Cerebellar nuclear complex (tissue), 1 donor: ENCODE results near the gene ICE1.
A peak's percentile ranks its signal among the peaks of the same experiment; 100 is the strongest.
"Not testable (repeated sequence)": the region's sequence is repeated elsewhere in the genome, so short reads cannot be mapped to it uniquely, and the experiment has no call there.

ENCODE experiments used
- DNase-seq, 2 experiments: peaks; one replicate each; lab custom pipeline; 2025; lab: John Stamatoyannopoulos, UW

ICE1 gene

DNA sequence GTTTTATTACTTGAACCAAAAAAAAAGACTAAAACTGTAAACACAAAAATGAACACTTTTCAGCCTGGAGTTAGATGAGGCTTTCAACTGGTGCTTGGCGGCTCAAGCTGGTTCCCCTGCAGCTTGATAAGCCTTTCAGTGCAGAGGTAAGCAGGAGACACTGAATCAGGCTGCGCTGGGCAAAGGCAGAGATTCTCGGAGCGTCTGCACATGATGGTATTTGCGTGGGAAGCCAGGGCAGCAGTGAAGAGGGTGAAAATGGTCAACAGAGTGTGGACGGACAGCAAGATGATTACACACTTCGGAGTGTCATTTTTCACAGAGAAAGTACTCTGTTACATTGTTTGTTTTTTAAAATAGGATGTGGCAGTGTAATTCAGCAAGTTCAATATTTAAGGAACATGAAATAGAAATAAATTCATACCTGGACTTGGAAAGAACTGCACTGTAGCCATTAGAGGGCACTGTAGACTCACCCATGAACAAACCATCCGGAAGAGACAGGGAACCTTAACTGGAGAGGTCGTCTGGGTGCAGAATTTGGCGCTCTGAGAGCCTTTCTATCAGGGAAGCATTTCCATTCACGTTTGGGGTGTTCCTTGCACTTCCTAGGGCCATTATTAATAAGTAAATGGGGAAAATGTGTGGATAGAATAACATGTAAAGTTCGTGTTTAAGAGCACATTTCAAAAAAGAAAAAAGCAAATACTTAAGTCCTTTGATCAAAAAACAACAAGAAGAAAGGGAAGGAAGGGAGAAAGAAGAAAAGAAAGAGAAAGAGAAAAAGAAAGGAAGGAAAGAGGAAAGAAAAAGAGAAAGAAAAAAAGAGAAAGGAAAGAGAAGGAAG, 69.8 kb downstream of the ICE1 start:
- peak in 1 of 2 experiments; percentile 37 for DNase-seq

DNA sequence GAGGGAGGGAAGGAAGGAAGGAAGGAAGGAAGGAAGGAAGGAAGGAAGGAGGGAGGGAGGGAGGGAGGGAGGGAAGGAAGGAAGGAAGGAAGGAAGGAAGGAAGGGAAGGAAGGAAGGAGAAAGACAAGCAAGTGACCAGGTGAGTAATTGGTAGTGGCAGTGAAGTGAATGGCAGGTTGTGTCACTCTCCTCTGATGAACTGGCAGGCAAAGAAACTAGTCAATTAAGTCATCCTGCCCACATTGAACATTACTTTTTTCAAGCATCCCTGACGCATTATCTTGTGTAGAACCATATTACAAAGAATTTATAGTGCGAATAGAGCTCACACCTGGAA, 70.4 kb downstream of the ICE1 start:
- not testable (repeated sequence) for DNase-seq

- DNase-seq = peak in 1 of 2 experiments; percentile 67
Observed at GRCh38 chr5:5494489-5495402, 72.3 kb downstream of the ICE1 start.

GRCh38 chr5:5497152-5497788, 74.8 kb downstream of the ICE1 start:
- peak; percentile 45 to 70 for DNase-seq

GRCh38 chr5:5499442-5499841, 77.0 kb downstream of the ICE1 start:
- DNase-seq = no peak

DNA sequence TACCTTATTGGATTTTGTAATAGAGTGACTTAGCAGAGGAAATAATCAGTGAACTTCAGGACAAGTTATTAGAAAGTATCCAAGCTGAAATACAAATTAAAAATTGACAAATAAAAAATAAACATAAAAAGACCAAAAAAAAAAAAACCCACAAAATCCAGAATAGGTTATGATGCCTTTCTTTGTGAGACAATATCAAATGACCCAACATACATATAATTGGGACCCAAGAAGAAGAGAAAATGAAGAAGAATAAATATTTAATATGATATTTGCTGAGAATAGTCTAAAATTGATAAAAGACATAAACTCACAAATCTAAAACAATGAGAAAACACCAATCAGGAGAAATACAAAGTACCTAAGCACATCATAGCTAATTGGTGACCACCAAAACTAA, 81.8 kb downstream of the ICE1 start:
- DNase-seq = no peak

- DNase-seq = no peak
Observed at GRCh38 chr5:5505815-5506214, 83.3 kb downstream of the ICE1 start.

DNA sequence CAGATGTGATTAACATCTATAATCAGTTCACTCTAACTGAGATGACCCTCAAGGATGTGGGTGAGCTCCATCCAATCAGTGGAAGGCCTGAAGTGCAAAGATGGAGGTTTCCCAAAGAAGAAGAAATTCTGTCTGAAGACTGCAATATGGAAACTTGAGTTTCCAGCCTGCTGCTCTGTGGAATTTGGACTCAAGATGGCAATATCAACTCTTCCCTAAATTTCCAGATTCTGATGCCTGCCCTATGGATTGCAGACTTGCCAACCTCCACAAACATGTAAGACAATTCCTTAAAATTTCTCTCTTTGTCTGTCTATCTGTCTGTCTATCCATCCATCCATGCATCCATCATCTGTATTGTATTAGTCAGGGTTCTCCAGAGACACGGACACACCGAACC, 85.9 kb downstream of the ICE1 start:
- no peak for DNase-seq

- no peak for DNase-seq
Observed at GRCh38 chr5:5511904-5512416, 89.5 kb downstream of the ICE1 start.

DNA sequence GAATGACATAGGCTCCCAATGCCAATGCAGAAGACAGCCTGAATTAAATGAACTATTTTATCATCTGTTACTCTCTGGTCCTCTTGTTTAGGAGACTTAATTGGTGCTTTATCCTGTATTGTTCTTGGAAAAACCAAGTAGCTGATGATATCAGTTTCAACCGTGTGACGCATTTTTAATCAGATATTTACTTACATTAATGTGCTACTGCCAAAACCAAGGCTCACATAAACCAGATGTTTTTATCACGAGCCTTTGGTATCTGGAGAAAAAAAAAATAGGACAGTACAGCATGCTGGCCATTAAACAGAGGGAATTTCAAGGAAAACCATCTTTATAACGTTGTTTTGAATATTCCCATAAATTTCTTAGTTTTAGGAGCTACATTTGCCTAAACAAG, 90.1 kb downstream of the ICE1 start:
- no peak for DNase-seq

DNA sequence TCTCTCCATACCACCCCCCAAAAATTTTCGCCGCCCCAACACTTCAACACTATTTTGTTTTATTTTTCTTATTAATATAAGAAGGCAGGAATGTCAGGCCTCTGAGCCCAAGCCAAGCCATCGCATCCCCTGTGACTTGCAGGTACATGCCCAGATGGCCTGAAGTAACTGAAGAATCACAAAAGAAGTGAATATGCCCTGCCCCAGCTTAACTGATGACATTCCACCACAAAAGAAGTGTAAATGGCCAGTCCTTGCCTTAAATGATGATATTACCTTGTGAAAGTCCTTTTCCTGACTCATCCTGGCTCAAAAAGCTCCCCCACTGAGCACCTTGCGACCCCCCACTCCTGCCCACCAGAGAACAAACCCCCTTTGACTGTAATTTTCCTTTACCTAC, 98.1 kb downstream of the ICE1 start:
- DNase-seq = not testable (repeated sequence)

- no peak for DNase-seq
Observed at GRCh38 chr5:5521029-5521428, 98.6 kb downstream of the ICE1 start.

- no peak for DNase-seq
Observed at GRCh38 chr5:5521478-5521877, 99.0 kb downstream of the ICE1 start.

DNA sequence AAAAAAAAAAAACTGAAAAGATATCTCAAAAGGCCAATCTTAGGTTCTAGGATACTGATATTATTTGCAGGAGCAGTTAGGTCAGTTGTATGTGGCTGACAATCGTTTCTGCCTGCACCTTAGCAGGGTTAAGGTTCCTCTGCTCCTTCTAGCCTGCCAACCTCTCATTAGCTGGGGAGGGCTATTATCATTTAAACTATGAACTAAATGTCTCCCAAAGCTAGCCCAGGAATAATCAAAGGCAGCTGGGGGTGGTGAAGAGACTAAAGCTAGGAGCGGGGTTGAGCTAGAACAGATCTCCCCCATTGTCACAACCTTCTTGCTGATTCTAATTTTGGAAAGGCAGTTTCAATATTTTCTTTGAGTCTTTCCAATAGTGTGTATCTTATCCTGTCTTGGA, 99.9 kb downstream of the ICE1 start:
- DNase-seq = no peak

DNA sequence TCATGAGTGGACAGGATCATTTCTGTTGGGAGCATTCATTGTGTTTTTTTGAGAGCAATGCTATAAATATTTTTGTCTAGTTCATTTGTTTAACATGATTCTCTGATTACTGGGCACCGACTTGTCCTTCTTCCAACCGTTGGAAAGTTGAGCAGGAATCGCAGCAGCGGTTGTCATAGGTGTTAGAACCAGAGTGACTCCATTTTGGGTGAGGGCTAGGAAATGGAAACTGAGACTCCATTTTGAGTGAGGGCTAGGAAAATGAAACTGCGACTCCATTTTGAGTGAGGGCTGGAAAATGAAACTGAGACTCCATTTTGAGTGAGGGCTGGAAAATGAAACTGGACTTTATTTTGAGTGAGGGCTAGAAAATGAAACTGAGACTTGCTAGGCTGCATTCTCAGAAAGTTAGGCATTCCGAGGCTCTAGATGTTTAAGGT, 100.6 kb downstream of the ICE1 start:
- DNase-seq = no peak

GRCh38 chr5:5524327-5524726, 101.8 kb downstream of the ICE1 start:
- no peak for DNase-seq

DNA sequence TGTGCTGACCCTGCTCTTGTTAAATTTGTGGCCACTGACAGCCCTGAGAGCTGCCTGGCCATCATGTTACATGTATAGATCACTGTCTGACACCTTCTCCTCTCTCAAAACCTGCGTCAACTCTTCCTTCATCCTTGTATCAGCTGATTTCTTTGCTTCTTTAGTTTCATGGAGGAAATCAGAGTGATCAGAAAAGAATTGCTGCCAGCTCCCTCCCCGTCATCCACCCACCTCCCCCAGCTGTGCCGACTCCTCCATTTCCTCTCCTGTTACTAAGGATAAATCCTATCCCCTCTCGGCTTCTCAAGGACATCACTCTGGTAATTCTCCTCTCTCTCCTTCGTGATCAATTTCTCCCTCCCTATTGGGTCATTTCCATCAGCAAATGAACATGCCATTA, 108.9 kb downstream of the ICE1 start:
- DNase-seq = no peak

DNA sequence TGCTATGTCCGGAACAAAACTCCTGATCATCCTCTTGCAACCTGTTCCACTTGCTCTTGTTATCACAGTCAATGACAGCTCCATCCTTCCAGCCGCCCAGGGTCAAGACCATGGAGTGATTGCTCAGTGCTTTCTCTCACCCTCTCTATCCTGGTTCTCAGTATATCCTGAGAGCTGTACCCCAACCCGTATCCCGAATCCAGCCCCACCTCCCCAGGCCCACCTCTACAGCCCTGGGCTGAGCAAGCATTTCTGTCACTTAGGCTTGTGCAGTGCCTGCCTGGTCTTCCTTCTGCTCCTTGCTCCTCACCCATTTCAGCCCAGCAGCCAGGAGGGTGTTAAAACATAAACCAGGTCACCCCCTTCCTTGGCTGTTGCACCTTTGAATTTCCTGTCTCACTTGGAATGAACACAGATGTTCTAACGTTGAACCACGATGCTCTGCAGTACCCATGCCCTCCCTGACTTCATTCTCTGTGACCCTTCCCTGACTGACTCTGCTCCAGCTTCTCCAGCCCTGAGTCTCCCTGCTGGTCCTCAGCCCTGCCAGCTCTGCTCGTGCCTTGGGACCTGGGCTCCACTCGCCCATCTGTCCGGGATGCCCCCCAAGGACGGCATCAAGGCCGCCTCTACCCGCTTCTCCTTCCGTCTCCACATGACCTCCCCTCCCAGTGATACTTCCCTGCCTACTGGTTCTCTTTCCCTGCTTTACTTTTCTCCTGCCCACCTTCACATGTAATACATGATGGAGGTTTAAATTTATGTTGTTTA, 110.0 kb downstream of the ICE1 start:
- no peak for DNase-seq

DNA sequence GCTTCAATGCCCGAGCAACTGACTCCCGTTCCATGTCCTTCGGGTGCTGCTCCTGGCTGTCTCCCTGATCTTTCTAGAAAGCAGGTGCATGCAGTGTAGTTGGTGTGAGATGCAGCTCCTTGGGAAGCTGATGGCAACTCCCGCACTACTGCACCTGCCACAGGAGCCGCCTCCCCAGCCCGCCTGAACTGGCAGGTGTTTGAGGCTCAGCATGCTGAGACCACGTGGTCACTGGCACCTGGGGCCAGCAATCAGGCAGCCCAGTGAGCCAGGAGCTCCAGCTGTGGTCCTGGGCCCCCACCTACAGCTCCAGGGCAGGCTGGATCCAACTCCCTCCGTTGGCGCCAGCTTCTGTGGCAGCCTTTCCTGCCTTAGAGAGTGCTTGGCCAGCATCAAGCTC, 111.5 kb downstream of the ICE1 start:
- DNase-seq = no peak

- DNase-seq = no peak
Observed at GRCh38 chr5:5534333-5534732, 111.9 kb downstream of the ICE1 start.

GRCh38 chr5:5536871-5537270, 114.4 kb downstream of the ICE1 start:
- DNase-seq = no peak

DNA sequence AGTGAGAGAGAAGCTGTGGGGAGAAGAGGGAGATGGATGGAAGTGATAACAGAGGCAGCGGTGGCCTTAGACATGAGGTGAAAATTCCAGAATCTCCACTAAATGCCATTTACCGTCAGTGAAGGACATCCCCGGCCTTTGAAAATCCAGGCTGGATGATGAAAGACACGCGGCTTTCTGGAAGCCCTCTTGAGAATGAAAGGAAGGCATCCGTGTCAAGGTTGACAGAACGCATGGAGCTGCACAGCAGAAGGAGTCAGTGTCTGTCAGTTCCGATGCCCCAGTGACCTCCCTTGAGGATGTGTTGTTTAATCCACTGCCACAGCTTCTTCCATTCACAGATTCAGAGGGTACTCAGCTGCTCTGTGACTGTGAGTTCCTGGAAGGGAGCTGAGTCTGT, 114.9 kb downstream of the ICE1 start:
- no peak for DNase-seq
